Muscle layer of duodenum (tissue), 2 donors: Measurements from ENCODE around the gene NIPA2.

Experiments
- H3K27ac ChIP-seq: one replicate; pipeline ENCODE4 v1.7.0; 2013; ENCODE audit warnings: mild to moderate bottlenecking, low read length
- H3K27me3 ChIP-seq: one replicate; pipeline ENCODE4 v1.7.0; 2013; ENCODE audit warnings: low read depth, mild to moderate bottlenecking, control low read depth, low read length
- H3K36me3 ChIP-seq, 2 donors: one replicate each; pipeline ENCODE4 v1.7.0; 2013; ENCODE audit warnings: low read length in 2 of 2, control low read depth in 1 of 2, mild to moderate bottlenecking in 1 of 2; ENCODE audit not compliant: insufficient read depth in 2 of 2, control insufficient read depth in 1 of 2
- H3K4me1 ChIP-seq, 2 donors: one replicate each; pipeline ENCODE4 v1.7.0; 2013; ENCODE audit warnings: low read length in 2 of 2, mild to moderate bottlenecking in 2 of 2, control low read depth in 1 of 2, moderate library complexity in 1 of 2; ENCODE audit not compliant: insufficient read depth in 2 of 2, control insufficient read depth in 1 of 2
- H3K4me3 ChIP-seq, 2 donors: one replicate each; pipeline ENCODE4 v1.7.0; 2013; ENCODE audit warnings: low read length in 2 of 2, low read depth in 1 of 2, mild to moderate bottlenecking in 1 of 2
- H3K9me3 ChIP-seq, 2 donors: one replicate each; pipeline ENCODE4 v1.7.0; 2013; ENCODE audit warnings: low read length in 2 of 2, control low read depth in 1 of 2, mild to moderate bottlenecking in 1 of 2; ENCODE audit not compliant: control insufficient read depth in 1 of 2
- donor health status: healthy.

The NIPA2 gene

GRCh38 chr15:22890296-22890695 is 51.8 kb downstream of the NIPA2 start:
- H3K36me3 ChIP-seq: peaks cover 13 to 45% of the 10 kb centered on the region in 2 donors
- no peaks in the 10 kb centered on the region for H3K9me3 ChIP-seq
- H3K4me1 ChIP-seq: no peaks in the 10 kb centered on the region

DNA sequence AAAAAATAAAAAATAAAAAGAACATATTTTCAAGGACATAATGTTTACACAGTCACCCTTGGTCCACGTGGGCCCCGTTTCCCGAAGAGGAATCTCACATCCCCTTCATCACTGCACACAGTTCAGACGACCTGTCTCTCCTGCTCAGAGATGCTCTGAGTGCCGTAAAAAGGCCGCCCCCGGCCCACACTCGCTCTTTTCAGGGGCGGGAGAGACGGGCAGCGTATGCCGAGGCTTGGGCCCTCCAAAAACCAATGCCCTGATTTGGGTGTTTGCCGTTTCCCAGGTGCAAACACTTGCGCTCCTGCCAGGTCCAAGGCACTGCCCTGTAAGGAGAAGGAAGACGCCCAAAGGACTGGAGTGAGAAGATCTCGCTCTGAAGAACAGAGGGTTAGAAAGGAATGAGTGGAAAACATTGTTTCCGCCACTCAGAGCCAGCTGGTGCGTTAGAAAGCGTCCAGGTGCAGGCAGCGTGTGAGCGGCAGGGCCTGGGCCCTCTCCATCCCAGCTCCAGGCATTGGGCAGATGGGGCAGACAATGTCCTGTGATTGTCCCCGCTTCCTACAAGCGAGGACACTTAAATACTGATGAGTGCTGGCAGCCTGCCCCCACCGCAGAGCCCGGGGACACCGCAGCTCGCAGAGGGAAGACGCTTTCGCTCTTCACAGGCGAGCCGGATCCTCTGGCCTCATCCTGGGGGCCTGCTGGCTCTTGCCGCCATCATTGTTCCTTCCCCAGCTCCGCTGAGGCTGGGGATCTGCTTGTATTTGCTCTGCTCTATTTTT is 53.2 kb downstream of the NIPA2 start:
- Histone ChIP-seq H3K9me3 (no peaks in the 10 kb centered on the region), H3K27me3 (no peaks in the 10 kb centered on the region), H3K27ac (no peak overlapping the region), H3K4me3 (no peak overlapping the region), H3K36me3 (peaks cover 21 to 54% of the 10 kb centered on the region in 2 donors), H3K4me1 (no peaks in the 10 kb centered on the region)

More at GRCh38 chr15:22890296-22890695, 51.8 kb downstream of the NIPA2 start:
- H3K4me3 ChIP-seq: no peak overlapping the region
- H3K27me3 ChIP-seq: no peaks in the 10 kb centered on the region
- H3K27ac ChIP-seq: no peak overlapping the region

GRCh38 chr15:22892333-22892732 is 53.9 kb downstream of the NIPA2 start:
- H3K9me3 ChIP-seq: no peaks in the 10 kb centered on the region
- H3K36me3 ChIP-seq: peaks cover 27 to 54% of the 10 kb centered on the region in 2 donors
- H3K27me3 ChIP-seq: no peaks in the 10 kb centered on the region
- H3K4me3 ChIP-seq: no peak overlapping the region
- H3K27ac ChIP-seq: no peak overlapping the region
- H3K4me1 ChIP-seq: no peaks in the 10 kb centered on the region

DNA sequence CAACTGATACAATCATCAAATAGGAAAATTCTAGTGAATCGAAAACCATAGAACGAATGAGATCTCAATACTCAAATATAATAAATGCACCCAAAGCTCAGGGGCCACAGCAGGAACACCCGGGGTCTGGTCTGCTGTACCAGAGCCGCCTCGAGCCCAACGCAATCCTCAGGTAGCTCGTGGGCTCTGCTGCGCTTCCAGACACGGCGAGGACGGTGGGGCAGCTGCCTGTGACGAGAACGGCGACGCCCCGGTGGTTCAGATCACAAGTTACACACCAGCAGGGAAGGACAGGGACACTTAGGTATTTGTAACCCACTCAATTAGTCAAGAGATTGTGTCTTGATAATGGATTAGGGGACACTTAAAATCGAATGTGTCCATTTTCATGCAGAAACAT is 54.6 kb downstream of the NIPA2 start:
- Histone ChIP-seq H3K27me3 (no peaks in the 10 kb centered on the region), H3K4me1 (no peaks in the 10 kb centered on the region), H3K27ac (no peak overlapping the region), H3K4me3 (no peak overlapping the region), H3K9me3 (no peaks in the 10 kb centered on the region), H3K36me3 (peaks cover 27 to 52% of the 10 kb centered on the region in 2 donors)

DNA sequence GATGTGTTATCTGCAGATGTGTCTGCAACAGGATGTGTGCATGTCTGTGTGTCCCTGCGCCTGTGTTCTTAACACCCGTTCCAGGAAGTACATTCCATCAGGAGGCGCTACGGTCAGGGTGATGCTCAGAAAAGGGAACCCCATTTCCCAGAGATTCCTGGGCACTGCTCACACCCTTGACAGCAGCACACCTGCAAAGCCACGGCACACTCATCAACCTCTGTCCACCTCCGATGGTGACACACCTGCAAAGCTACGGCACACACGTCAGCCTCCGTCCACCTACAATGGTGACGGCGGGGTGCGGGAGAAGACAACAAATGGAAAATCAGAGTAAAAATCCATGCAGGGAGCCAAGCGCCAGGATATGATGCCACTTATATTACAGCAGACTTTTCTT is 55.4 kb downstream of the NIPA2 start:
- Histone ChIP-seq H3K36me3 (peaks cover 27 to 45% of the 10 kb centered on the region in 2 donors), H3K4me3 (no peak overlapping the region), H3K27ac (no peak overlapping the region), H3K4me1 (no peaks in the 10 kb centered on the region), H3K9me3 (no peaks in the 10 kb centered on the region), H3K27me3 (no peaks in the 10 kb centered on the region)

DNA sequence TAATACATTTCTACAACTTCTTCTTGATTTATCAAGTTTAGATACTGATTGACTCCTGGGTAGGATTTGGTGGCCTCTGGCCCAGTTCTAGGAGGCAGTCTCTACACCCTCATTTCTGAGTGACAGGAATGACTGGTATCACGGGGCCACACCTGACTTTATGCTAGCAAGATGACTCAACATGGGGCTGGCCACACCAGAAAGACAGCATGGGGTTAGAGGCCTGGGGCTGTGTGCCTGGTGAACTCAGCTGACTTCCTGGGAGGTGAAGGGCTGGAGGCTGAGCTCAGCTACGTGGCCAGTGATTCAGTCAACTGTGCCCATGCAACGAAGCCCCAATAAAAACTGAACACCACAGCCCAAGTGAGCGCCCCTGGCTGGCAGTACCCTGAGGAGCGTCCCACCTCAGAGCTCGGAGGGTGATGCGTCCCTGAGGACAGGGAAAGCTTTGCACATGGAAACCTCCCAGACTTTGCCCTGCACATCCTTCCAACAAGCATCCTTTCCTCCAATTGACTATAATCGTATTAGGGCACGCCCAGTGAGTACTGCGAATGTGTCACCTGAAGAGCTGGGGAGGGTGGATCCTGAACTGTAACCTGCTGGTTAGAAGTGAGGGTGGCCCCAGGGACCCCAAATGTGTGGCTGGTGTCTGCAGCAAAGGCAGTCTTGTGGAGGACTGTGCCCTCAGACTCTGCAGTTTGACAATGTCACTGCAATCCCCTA is 57.2 kb downstream of the NIPA2 start:
- Histone ChIP-seq H3K4me3 (no peak overlapping the region), H3K36me3 (peaks cover 27 to 56% of the 10 kb centered on the region in 2 donors), H3K27me3 (no peaks in the 10 kb centered on the region), H3K4me1 (no peaks in the 10 kb centered on the region), H3K9me3 (no peaks in the 10 kb centered on the region), H3K27ac (no peak overlapping the region)

GRCh38 chr15:22902046-22902445 is 63.6 kb downstream of the NIPA2 start:
- H3K4me3 ChIP-seq: no peak overlapping the region
- no peak overlapping the region for H3K27ac ChIP-seq
- H3K36me3 ChIP-seq: peaks cover 21 to 57% of the 10 kb centered on the region in 2 donors

GRCh38 chr15:22902578-22902977 is 64.1 kb downstream of the NIPA2 start:
- no peak overlapping the region for H3K27ac ChIP-seq
- peaks cover 23 to 63% of the 10 kb centered on the region in 2 donors for H3K36me3 ChIP-seq
- H3K27me3 ChIP-seq: no peaks in the 10 kb centered on the region
- H3K9me3 ChIP-seq: no peaks in the 10 kb centered on the region
- no peaks in the 10 kb centered on the region for H3K4me1 ChIP-seq
- H3K4me3 ChIP-seq: no peak overlapping the region

More at GRCh38 chr15:22902046-22902445, 63.6 kb downstream of the NIPA2 start:
- no peaks in the 10 kb centered on the region for H3K27me3 ChIP-seq
- no peaks in the 10 kb centered on the region for H3K9me3 ChIP-seq
- no peaks in the 10 kb centered on the region for H3K4me1 ChIP-seq

GRCh38 chr15:22902981-22903380 is 64.5 kb downstream of the NIPA2 start:
- H3K9me3 ChIP-seq: no peaks in the 10 kb centered on the region
- no peaks in the 10 kb centered on the region for H3K27me3 ChIP-seq
- H3K4me1 ChIP-seq: no peaks in the 10 kb centered on the region
- H3K4me3 ChIP-seq: no peak overlapping the region
- H3K27ac ChIP-seq: no peak overlapping the region
- H3K36me3 ChIP-seq: peaks cover 26 to 64% of the 10 kb centered on the region in 2 donors

GRCh38 chr15:22903427-22903826 is 65.0 kb downstream of the NIPA2 start:
- Histone ChIP-seq H3K4me1 (no peaks in the 10 kb centered on the region), H3K9me3 (no peaks in the 10 kb centered on the region), H3K27me3 (no peaks in the 10 kb centered on the region), H3K4me3 (no peak overlapping the region), H3K36me3 (peaks cover 29 to 67% of the 10 kb centered on the region in 2 donors), H3K27ac (no peak overlapping the region)

- peaks cover 33 to 72% of the 10 kb centered on the region in 2 donors for H3K36me3 ChIP-seq
- no peak overlapping the region for H3K4me3 ChIP-seq
- no peak overlapping the region for H3K27ac ChIP-seq
- H3K27me3 ChIP-seq: no peaks in the 10 kb centered on the region
- no peaks in the 10 kb centered on the region for H3K4me1 ChIP-seq
- no peaks in the 10 kb centered on the region for H3K9me3 ChIP-seq
Measured at GRCh38 chr15:22903961-22904534, 65.6 kb downstream of the NIPA2 start.
